Measurements from ENCODE around the gene SLC18B1. TPM values are rescaled to one million over a fixed set of nuclear protein-coding genes. Genes with fewer than 3 reads are reported as not detected.

The SLC18B1 gene
- total and polyA plus RNA-seq, 12 donors: 1.7 to 8.3 (median 2.5) TPM

GRCh38 chr6:132814716-132815570 lies 16.5 kb upstream of the SLC18B1 start:
- Histone ChIP-seq H3K36me3 (peaks cover 0 to 49% (median 32%) of the 10 kb centered on the region in 9 donors), H3K4me1 (peaks cover 3 to 55% (median 25%) of the 10 kb centered on the region in 9 donors), H3K9me3 (no peaks in the 10 kb centered on the region), H3K4me3 (peak overlapping the region; percentile 68 to 95 (median 86)), H3K27me3 (no peaks in the 10 kb centered on the region), H3K27ac (peak overlapping the region; percentile 36 to 95 (median 88))
- ATAC-seq: peak in 7 of 8 donors; percentile 0 to 36 (median 7)
- TF ChIP-seq CTCF (IDR thresholded peaks at IDR 0.05): no peak
- DNase-seq: peak in 1 of 2 donors; percentile 6
- intact Hi-C loops (cut with DNase I): loop anchor here in 1 of 10 donors (5.0 kb wide), 1 partner anchor 303 kb away; the partner anchor contains the start of gene STX7
- 1% methylated on average over 27 of the region's 27 CpGs for WGBS, 2 donors

DNA sequence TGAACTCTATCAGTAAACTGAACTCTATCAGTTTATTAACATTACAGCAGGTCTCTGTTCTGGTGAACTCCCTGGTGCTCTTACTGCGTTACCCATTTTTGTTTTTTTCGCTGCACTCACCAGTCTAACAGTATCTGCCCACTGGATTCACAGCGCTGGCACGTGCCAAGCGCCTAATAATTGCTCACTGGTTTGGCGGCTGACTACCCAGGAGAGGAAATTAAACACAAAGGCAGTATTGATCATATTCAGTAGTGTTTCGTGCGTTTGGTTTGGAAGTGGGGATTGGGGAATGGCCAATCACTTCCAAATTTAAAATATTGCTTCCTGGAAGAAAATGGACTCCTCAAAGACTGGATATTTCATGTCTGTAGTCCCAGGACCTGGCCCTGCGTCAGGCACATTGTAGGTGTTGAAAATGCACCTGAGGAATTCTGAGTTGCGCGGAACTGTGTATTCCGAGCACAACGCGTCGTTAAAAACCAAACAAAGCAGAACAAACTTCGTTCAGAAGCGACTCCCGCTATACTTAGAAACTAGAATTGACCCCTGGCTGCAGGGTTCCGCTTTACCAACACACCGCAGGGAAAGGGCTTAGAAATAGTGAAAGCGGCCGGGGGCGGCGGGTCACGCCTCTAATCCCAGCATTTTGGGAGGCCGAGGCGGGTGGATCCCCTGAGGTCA lies 14.9 kb upstream of the SLC18B1 start:
- intact Hi-C loops (cut with DNase I): loop anchor here in 1 of 10 donors (5.0 kb wide), 1 partner anchor 301 kb away; the partner anchor contains the start of gene STX7
- peaks cover 3 to 54% (median 25%) of the 10 kb centered on the region in 9 donors for H3K4me1 ChIP-seq
- DNase-seq: peak; percentile 25 to 32
- peaks cover 0 to 32% (median 23%) of the 10 kb centered on the region in 9 donors for H3K36me3 ChIP-seq
- no peaks in the 10 kb centered on the region for H3K9me3 ChIP-seq
- peak in 1 of 9 donors; percentile 3 for TF ChIP-seq CTCF (IDR thresholded peaks at IDR 0.05)
- peak in 7 of 8 donors; percentile 4 to 36 (median 16) for ATAC-seq
- peak overlapping the region; percentile 65 to 95 (median 88) for H3K27ac ChIP-seq
- 1 to 3% methylated on average over 27 of the region's 27 CpGs for WGBS, 2 donors
- no peaks in the 10 kb centered on the region for H3K27me3 ChIP-seq
- peak overlapping the region; percentile 68 to 95 (median 86) for H3K4me3 ChIP-seq

GRCh38 chr6:132812756-132813172 lies 14.3 kb upstream of the SLC18B1 start:
- no peak for ATAC-seq
- intact Hi-C loops (cut with DNase I): loop anchor here in 1 of 10 donors (5.0 kb wide), 1 partner anchor 300 kb away; the partner anchor contains the start of gene STX7
- 5 to 18% methylated on average over 5 of the region's 5 CpGs for WGBS, 2 donors
- Histone ChIP-seq H3K4me3 (peak overlapping the region; percentile 68 to 95 (median 86)), H3K27ac (peak overlapping the region; percentile 65 to 95 (median 88)), H3K27me3 (no peaks in the 10 kb centered on the region), H3K4me1 (peaks cover 3 to 49% (median 25%) of the 10 kb centered on the region in 9 donors), H3K9me3 (no peaks in the 10 kb centered on the region), H3K36me3 (peaks cover 0 to 27% (median 18%) of the 10 kb centered on the region in 9 donors)
- DNase-seq: no peak
- no peak for TF ChIP-seq CTCF (IDR thresholded peaks at IDR 0.05)

GRCh38 chr6:132812255-132812732 lies 13.9 kb upstream of the SLC18B1 start:
- WGBS, 2 donors: 23 to 38% methylated on average over 2 of the region's 2 CpGs

More at GRCh38 chr6:132812255-132812732, 13.9 kb upstream of the SLC18B1 start:
- peaks cover 3 to 44% (median 25%) of the 10 kb centered on the region in 9 donors for H3K4me1 ChIP-seq
- peaks cover 0 to 22% (median 13%) of the 10 kb centered on the region in 9 donors for H3K36me3 ChIP-seq
- no peak for ATAC-seq
- TF ChIP-seq CTCF (IDR thresholded peaks at IDR 0.05): no peak
- intact Hi-C loops (cut with DNase I): loop anchor here in 1 of 10 donors (5.0 kb wide), 1 partner anchor 300 kb away; the partner anchor contains the start of gene STX7
- no peaks in the 10 kb centered on the region for H3K27me3 ChIP-seq
- no peak for DNase-seq
- H3K4me3 ChIP-seq: peak overlapping the region in 9 of 10 donors; percentile 68 to 95 (median 89)
- H3K27ac ChIP-seq: peak overlapping the region; percentile 65 to 95 (median 88)
- H3K9me3 ChIP-seq: no peaks in the 10 kb centered on the region
